Gastrocnemius medialis (tissue), 4 donors: ENCODE data around the gene MKRN1.

Source experiments
- CTCF ChIP-seq, 5 experiments: fragments of 450-650 bp in 3 of 5; fragments of 200-600 bp in 2 of 5; sonication (generic) in 2 of 5; IDR thresholded peaks in 4 of 5; conservative IDR thresholded peaks in 1 of 5; 1 replicate in 4 of 5; 2 replicates in 1 of 5; pipeline ENCODE4 v1.5.1; 2016 to 2019; ENCODE audit warnings: antibody characterized with exemption in 5 of 5, mild to moderate bottlenecking in 3 of 5, moderate library complexity in 3 of 5
- POLR2A ChIP-seq, 2 donors: fragments of 450-650 bp; IDR thresholded peaks; one replicate each; pipeline ENCODE4 v1.6.1; 2017; ENCODE audit warnings: antibody characterized with exemption in 2 of 2, mild to moderate bottlenecking in 2 of 2, moderate library complexity in 2 of 2

- no peak for TF ChIP-seq CTCF (IDR thresholded peaks at IDR 0.05 in 4 of 5, conservative IDR thresholded peaks at IDR 0.05 in 1 of 5)
- TF ChIP-seq POLR2A (IDR thresholded peaks at IDR 0.05): no peak
Observed at GRCh38 chr7:140415361-140415760, 63.9 kb downstream of the MKRN1 start.
